ENCODE measurements around the gene SPOCK2.
"Not testable (repeated sequence)": the region's sequence is repeated elsewhere in the genome, so short reads cannot be mapped to it uniquely, and the experiment has no call there.

Gene SPOCK2

DNA sequence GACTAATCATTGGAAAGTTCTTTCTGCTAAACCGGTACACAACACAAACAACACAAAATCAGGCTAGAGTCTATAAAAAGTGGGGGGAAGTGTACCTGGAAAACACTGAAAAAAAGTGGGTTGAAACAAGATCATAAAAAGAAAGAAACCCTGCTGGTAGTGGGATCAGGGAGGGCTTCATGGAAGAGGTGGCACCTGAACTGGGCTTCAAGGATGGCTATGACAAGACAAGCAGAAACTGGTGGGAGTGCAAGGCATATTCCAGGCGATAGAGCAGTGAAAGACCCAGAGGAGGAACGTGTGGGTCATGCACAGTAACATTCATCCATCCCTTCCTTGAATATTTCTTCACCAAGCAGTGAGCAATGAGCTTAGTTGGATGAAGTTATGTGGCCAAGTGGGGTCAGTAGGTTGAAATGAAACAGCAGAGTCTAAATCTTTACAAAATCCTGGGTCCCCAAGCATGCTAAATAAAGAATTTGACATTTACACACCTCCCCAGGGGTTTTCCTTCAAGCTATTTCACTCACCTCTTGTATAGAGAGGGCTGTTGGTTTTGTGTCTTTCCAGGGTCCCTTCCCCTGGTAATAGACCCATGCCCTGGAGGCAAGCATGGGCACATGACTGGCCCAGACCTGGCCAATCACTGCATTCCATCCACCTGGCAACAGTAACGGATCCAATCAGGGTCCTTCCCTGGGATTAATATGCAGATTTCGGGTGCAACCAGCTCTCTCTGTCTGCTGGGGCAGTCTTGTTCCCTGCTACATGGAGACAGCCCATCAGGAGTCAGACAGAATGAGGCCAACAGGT lies 38.2 kb downstream of the SPOCK2 start:
- DNase-seq: no peak

DNA sequence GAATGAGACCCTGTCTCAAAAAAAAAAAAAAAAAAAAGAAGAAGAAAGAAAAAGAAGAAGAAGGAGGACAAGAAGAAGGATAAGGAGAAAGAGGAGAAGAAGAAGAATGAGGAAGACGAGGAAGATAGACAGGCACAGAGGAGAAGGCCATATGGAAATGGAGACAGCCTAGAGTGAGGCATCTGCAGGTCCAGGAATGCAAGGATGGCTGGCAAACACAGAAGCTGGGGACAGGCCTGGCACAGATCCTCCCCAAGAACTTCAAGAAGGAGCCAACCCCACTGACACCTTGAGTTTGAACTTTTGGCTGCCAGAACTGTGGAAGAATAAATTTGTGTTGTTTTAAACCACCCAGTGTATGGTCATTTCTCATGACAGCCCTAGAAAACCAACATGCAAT lies 38.9 kb downstream of the SPOCK2 start:
- no peak for DNase-seq

- peak; percentile 98 for DNase-seq
These were observed 39.8 kb downstream of the SPOCK2 start for GRCh38 chr10:72048450-72049124.

- DNase-seq: no peak
These were observed 42.8 kb downstream of the SPOCK2 start for GRCh38 chr10:72045586-72045985.

- no peak for DNase-seq
These were observed 43.8 kb downstream of the SPOCK2 start for GRCh38 chr10:72044417-72045041.

- DNase-seq: no peak
These were observed 45.1 kb downstream of the SPOCK2 start for GRCh38 chr10:72043016-72043834.

DNA sequence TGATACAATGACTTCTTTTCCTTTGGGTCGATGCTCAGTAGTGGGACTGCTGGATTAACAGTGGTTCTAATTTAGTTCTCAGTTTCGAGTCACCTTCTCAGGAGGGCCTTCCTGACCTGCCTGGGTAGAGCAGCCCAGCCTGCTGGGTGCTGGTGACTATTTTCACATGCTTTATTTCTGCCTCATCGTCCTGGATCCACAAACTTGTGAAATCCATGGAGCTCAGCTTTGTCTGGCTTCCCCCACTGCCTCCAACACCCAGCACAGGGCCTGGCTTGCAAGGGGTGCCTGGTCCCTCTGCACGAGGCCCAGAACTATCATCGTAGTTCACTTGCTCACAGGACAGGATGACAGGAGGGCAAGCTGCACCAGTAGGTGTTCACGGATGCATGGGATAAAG lies 46.9 kb downstream of the SPOCK2 start:
- DNase-seq: no peak

- no peak for DNase-seq
These were observed 49.0 kb downstream of the SPOCK2 start for GRCh38 chr10:72039377-72039776.

DNA sequence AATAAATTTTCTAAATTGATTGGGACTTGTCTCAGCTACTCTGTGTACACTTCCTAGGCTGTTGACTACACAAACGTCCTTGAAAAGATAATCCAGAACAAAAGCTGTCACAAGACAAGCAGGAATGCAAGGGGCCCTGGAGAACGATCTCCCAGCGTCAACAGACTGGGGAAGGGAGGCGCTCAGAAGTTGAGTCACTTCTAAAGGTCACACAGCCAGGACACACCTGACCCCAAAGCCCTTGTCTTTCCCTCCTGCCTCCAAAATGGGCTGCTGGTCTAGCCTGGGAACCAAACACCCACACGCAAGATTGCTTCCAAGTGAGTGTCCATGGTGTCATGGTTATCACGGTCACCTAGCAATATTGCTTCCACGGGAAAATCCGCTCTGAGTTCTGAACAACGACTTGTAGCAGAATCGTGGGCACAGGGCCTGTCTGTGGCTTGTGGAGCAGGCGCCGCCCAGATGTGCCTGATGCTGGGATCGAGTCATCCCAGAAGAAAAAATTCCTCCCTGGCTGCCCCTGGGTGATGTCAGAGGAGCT lies 49.8 kb downstream of the SPOCK2 start:
- no peak for DNase-seq

GRCh38 chr10:72037811-72038210 lies 50.5 kb downstream of the SPOCK2 start:
- DNase-seq: no peak

DNA sequence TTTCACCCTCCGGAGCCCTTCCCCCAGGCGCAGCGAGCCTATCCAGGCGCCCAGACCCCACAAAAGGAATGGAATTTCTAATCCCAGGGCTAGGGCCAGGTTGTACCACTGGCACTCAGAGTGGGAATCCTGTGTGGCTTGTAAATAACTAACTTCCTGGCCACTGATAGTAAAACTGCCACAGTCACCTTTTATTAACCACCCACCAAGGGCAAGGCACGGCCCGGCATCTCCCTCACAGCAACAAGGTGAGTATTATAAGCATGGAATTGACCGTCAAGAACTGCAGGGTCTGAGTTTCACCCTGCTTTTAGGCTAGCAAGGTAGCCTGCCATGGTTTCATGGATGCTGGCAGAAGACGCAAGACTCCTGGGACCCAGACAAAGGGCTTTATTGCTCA lies 51.1 kb downstream of the SPOCK2 start:
- no peak for DNase-seq

DNA sequence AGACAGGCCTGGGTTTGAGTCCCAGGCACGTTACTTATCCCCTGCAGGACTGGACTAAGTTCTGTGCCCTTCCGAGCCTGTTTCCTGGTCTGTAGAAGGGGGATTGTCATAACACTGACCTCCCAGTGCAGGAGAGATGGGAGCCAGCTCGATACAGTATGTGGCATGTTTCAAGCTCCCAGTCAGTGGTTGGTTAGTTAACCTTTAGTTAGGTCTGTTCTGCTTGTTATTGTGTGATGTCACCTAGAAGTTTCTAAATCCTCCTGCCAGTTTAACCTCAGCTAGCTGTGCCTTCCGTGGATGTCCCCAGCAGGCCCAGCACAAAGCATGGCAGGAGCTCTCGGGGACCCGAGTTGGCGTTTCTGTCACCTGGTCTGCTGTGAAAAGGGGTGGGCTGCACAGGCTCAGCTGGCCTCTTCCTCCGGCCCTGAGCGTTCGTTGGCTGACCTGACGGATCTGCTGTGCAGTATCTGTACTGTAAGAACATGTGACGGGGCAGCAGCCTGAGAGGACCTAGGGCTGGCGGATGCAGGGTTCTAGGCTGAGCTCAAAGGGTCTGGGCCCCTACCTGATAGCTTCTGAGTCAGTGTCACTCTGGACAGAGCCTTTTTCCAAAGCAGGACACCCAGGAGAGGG lies 53.0 kb downstream of the SPOCK2 start:
- no peak for DNase-seq

- no peak for DNase-seq
These were observed 53.6 kb downstream of the SPOCK2 start for GRCh38 chr10:72034761-72035160.

- no peak for DNase-seq
These were observed 54.3 kb downstream of the SPOCK2 start for GRCh38 chr10:72034040-72034499.

GRCh38 chr10:72032409-72033162 lies 55.8 kb downstream of the SPOCK2 start:
- not testable (repeated sequence) for DNase-seq

DNA sequence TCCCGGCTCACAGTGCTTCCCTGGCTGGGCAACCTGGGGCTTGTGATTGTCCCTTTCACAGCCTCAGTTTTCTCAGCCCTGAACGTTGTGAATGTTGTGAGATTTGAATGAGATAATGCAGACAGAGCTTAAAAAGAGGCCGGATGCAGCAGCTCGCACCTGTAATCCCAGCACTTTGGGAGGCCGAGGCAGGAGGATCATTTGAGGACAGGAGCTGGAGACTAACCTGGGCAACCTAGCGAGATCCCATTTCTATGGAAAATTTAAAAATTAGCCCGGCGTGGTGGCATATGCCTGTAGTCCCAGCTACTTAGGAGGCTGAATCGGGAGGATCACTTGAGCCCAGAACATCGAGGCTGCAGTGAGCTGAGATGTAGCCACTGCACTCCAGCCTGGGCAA lies 56.6 kb downstream of the SPOCK2 start:
- no peak for DNase-seq

DNA sequence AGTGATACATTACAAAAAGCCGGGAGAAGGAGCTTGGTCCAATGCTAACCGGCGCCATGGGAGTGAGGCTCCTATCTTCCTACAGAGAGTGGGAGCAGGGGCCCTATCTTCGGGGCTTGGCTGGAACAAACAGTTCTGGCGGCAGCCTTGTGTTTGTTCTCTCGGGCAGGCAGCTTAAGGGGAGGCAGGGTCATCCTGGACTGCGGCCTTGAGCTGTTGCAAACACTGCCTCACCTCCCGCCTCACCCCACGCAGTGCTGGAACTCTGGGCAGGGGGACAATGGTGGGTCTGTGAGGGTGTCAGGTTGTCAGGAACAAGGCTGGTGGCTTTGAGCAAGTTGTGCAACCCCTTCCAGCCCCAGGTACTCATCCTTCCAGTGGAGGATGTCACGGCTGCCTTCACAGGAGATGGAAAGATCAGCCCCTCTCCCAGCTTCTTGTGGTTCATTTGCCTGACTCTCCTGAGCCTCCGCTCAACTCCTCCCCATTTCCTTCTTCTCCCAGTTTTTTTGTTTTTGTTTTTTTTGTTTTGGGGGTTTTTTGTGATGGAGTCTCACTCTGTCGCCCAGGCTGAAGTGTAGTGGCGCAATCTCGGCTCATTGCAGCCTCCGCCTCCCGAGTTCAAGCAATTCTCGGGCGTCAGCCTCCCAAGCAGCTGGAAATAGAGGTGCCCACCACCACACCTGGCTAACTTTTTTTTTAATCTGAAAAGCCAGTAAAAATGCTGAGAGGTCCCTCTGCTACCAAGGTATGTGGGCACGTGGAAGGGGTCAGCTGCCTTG lies 57.4 kb downstream of the SPOCK2 start:
- DNase-seq: no peak

DNA sequence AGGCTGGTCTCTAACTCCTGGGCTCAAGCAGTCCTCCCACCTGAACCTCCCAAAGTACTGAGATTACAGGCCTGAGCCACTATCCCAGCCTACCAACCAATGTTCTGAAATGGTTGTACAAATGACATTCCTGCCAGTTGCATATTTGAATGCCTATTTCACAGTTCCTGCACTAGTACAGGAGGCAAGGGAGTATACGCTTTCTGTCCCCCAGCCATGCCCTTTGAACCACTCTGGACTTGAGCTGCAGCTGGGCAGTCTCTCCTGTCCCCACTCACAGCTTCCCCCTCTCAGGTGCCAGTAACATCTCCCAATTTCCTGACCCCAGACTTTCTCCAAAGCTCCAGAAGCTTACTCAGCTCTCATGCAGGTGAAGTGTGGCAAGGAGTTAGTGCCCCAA lies 58.9 kb downstream of the SPOCK2 start:
- no peak for DNase-seq

DNA sequence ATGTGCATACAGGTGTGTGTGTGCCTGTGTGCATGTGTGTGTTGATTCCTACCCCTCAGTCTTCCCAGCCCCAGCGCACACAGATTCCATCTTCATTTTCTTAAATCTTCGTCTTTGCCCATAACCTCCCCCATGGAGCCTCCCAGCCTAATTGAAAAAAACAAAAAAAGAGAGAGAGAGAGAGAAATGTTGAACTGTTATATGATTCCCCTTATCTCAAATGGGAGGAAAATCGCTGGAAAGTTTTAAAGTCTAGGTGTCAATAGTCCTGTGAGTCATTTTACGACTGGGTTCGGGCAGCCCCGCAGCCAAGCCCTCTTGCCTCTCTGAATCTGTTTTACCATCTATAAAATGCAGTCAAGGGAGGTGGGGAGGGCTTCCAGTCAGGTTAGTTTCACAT lies 60.9 kb downstream of the SPOCK2 start:
- DNase-seq: no peak

DNA sequence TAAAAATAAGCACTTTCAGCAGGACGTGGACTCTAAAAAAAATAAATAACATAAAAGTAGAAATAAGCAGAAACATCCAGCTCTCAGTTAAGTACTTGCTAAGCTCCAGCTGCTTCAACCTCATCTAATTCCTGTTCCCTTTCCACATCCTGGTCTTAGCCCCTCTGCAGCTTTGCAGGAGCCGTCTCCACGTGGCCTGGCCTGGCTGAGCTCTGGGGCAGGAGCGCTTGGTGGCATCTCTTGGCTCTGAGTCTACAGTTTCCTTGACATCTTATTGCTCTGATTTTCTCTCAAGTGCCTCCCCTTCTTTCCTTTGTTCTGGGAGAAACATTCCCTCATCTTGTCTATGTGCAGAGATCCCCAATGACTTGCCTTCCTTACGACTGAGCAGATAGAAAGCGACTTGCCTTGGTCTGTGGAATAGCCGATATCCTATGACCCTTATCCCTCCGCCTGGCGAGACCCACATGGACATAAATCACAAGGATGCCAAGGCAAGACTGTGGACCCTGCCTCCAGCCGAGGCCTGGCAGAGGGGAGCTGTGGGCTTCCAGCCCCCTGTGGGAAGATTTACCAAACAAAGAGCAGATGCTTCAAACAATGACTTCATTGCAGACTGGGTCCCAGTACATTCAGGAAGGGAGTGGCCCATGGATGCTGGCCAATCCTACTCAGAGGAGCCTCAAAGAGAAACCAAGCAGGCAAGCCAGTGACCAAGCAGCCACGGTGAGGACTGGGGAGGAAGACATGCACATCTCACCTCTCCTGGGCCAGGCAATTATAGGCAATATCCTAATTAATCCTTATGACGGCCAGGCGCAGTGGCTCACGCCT lies 61.9 kb downstream of the SPOCK2 start:
- no peak for DNase-seq

Data from Kasumi-1 (cell line).